Urinary bladder (tissue), 4 donors: ENCODE data around the gene SUZ12. TPM values are rescaled to one million over a fixed set of nuclear protein-coding genes. Genes with fewer than 3 reads are reported as not detected.
"Not testable (repeated sequence)": the region's sequence is repeated elsewhere in the genome, so short reads cannot be mapped to it uniquely, and the experiment has no call there.

Experiments
- DNase-seq: peaks from one replicate; pipeline ENCODE4 v3.0.0-alpha.2; 2015; ENCODE audit errors: extremely low spot score
- H3K27ac ChIP-seq: one replicate; pipeline ENCODE4 v1.5.1; 2013; ENCODE audit warnings: low read depth, mild to moderate bottlenecking, moderate library complexity
- H3K36me3 ChIP-seq: one replicate; pipeline ENCODE4 v1.6.1; 2013; ENCODE audit warnings: mild to moderate bottlenecking, moderate library complexity; ENCODE audit not compliant: insufficient read depth
- H3K4me1 ChIP-seq: one replicate; pipeline ENCODE4 v1.6.1; 2013; ENCODE audit warnings: mild to moderate bottlenecking, moderate library complexity; ENCODE audit not compliant: insufficient read depth
- H3K4me3 ChIP-seq: one replicate; pipeline ENCODE4 v1.5.1; 2013; ENCODE audit warnings: low read depth, low read length
- WGBS: extraction: QIAGEN DNeasy Blood & Tissue Kit; methylation state at CpG from one replicate; pipeline ENCODE4 v1.1.7; 2013; 5-methylcytosine and 5-hydroxymethylcytosine counted together
- polyA plus RNA-seq: library from polyadenylated mRNA; stranded (reverse); fragments of 200-250 nt; gene quantifications from one replicate; pipeline ENCODE4 v1.2.3, GENCODE V29; 2013
- total RNA-seq: library from RNA; depleted of rRNA; stranded (reverse); fragments of >200 nt; gene quantifications from one replicate; pipeline ENCODE4 v1.2.3, GENCODE V29; 2014
- donor health status: healthy with polysubstance abuse.
- donor health status: healthy.

Gene SUZ12
- 55.5 TPM for total RNA-seq
- 15.3 TPM for polyA plus RNA-seq

GRCh38 chr17:31936615-31937609 lies at the start of gene SUZ12:
TSS of gene SUZ12 (plus strand) at chr17:31937007. CDS start at chr17:31937247, 240 bp downstream.
- not testable (repeated sequence) for H3K36me3 ChIP-seq, H3K4me1 ChIP-seq
- H3K27ac ChIP-seq: peak within 1 kb of the TSS; percentile 87
- peak; percentile 79 for DNase-seq
- peak within 1 kb of the TSS; percentile 87 for H3K4me3 ChIP-seq
- 1% methylated on average over 91 of the region's 93 CpGs for WGBS

GRCh38 chr17:31888124-31888523 lies 48.7 kb upstream of the SUZ12 start:
- DNase-seq: no peak
- Histone ChIP-seq H3K4me1 (no peaks in the 10 kb centered on the region), H3K4me3 (no peak overlapping the region), H3K27ac (no peak overlapping the region), H3K36me3 (peaks cover 6% of the 10 kb centered on the region)
- 89% methylated on average over 4 of the region's 4 CpGs for WGBS

- Histone ChIP-seq H3K36me3 (no peaks in the 10 kb centered on the region), H3K4me3 (peak overlapping the region; percentile 66), H3K4me1 (no peaks in the 10 kb centered on the region), H3K27ac (no peak overlapping the region)
- WGBS: 11% methylated on average over 5 of the region's 5 CpGs
- no peak for DNase-seq
Measured at GRCh38 chr17:31900877-31901276, 35.9 kb upstream of the SUZ12 start.

- no peak for DNase-seq
- H3K4me1 ChIP-seq: peaks cover 1% of the 10 kb centered on the region
- WGBS: 67% methylated on average over 2 of the region's 2 CpGs
- no peak overlapping the region for H3K4me3 ChIP-seq
- no peak overlapping the region for H3K27ac ChIP-seq
- no peaks in the 10 kb centered on the region for H3K36me3 ChIP-seq
Measured at GRCh38 chr17:31902693-31903092, 34.1 kb upstream of the SUZ12 start.

- DNase-seq: no peak
- Histone ChIP-seq H3K36me3 (no peaks in the 10 kb centered on the region), H3K4me3 (no peak overlapping the region), H3K4me1 (peaks cover 1% of the 10 kb centered on the region), H3K27ac (no peak overlapping the region)
- 92% methylated on average over 16 of the region's 16 CpGs for WGBS
Measured at GRCh38 chr17:31903401-31903800, 33.4 kb upstream of the SUZ12 start.

- H3K4me1 ChIP-seq: peaks cover 1% of the 10 kb centered on the region
- H3K27ac ChIP-seq: no peak overlapping the region
- no peak for DNase-seq
- no peaks in the 10 kb centered on the region for H3K36me3 ChIP-seq
- no peak overlapping the region for H3K4me3 ChIP-seq
- WGBS: 7% methylated on average over 7 of the region's 7 CpGs
Measured at GRCh38 chr17:31907342-31907962, 29.4 kb upstream of the SUZ12 start.

GRCh38 chr17:31908386-31908785 lies 28.4 kb upstream of the SUZ12 start:
- Histone ChIP-seq H3K4me3 (no peak overlapping the region), H3K4me1 (peaks cover 1% of the 10 kb centered on the region), H3K36me3 (no peaks in the 10 kb centered on the region), H3K27ac (no peak overlapping the region)
- DNase-seq: no peak

GRCh38 chr17:31912705-31913104 lies 24.1 kb upstream of the SUZ12 start:
- H3K4me3 ChIP-seq, H3K36me3 ChIP-seq, H3K27ac ChIP-seq, H3K4me1 ChIP-seq, DNase-seq: not testable (repeated sequence)
- WGBS: 64% methylated on average over 6 of the region's 6 CpGs

GRCh38 chr17:31915456-31916100 lies 21.2 kb upstream of the SUZ12 start:
- DNase-seq: no peak
- 89% methylated on average over 3 of the region's 3 CpGs for WGBS
- H3K4me3 ChIP-seq: no peak overlapping the region
- no peaks in the 10 kb centered on the region for H3K36me3 ChIP-seq
- no peak overlapping the region for H3K27ac ChIP-seq
- H3K4me1 ChIP-seq: no peaks in the 10 kb centered on the region

GRCh38 chr17:31916491-31917064 lies 20.2 kb upstream of the SUZ12 start:
- no peaks in the 10 kb centered on the region for H3K36me3 ChIP-seq
- H3K4me1 ChIP-seq: no peaks in the 10 kb centered on the region
- DNase-seq: no peak
- 54% methylated on average over 36 of the region's 36 CpGs for WGBS
- no peak overlapping the region for H3K27ac ChIP-seq
- H3K4me3 ChIP-seq: no peak overlapping the region

GRCh38 chr17:31917065-31917529 lies 19.7 kb upstream of the SUZ12 start:
- 12% methylated on average over 45 of the region's 45 CpGs for WGBS
- H3K27ac ChIP-seq: no peak overlapping the region
- H3K4me3 ChIP-seq: no peak overlapping the region
- no peaks in the 10 kb centered on the region for H3K4me1 ChIP-seq
- DNase-seq: no peak
- H3K36me3 ChIP-seq: no peaks in the 10 kb centered on the region

GRCh38 chr17:31917721-31918120 lies 19.1 kb upstream of the SUZ12 start:
- DNase-seq, H3K36me3 ChIP-seq, H3K4me1 ChIP-seq, H3K27ac ChIP-seq, H3K4me3 ChIP-seq: not testable (repeated sequence)
- 92% methylated on average over 13 of the region's 13 CpGs for whole genome bisulfite sequencing

- no peaks in the 10 kb centered on the region for H3K36me3 ChIP-seq
- no peak for DNase-seq
- 68% methylated on average over 4 of the region's 4 CpGs for WGBS
Measured at GRCh38 chr17:31918701-31919128, 18.1 kb upstream of the SUZ12 start.

More at GRCh38 chr17:31918701-31919128, 18.1 kb upstream of the SUZ12 start:
- Histone ChIP-seq H3K4me3 (no peak overlapping the region), H3K4me1 (no peaks in the 10 kb centered on the region), H3K27ac (no peak overlapping the region)
